ENCODE data around the gene NMNAT2.
A peak's percentile ranks its signal among the peaks of the same experiment; 100 is the strongest.

NMNAT2 gene

DNA sequence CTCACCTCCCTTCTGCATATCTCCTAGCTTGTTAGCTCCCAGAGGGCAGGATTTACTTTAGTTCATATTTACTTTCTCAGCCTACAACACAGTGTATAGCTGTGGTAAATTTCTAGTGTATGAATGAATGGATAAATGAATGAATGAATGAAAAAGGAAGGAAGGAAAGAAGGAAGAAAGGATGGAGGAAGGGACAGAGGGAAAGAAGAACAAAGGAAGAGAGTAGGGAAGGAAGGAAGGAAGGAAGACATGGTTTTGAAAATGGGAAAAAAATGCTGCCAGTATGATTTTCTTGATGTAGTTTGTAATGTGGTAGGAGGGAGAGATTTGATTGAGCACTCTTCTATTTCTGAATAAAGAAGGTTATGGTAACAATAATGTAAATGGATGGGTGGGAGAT, 185.1 kb downstream of the NMNAT2 start:
- DNase-seq: no peak

DNA sequence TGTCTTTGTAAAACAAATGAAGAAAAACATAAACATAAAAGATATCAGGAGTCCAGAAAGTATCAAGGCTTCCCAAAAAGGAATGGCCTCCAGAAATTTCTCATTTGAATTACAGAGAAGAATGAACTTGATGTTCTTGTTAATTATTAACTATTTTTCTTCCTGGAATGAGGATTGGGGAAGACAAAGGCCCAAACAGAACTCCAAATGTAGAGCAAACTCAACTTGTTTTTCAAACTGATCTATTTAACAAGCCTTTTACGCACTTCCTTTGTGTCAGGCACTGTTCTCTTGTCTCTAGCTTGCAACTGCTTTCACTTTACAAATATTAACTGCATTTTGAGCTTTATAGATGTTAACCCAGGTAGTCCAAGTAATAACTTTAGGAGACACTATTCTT, 186.6 kb downstream of the NMNAT2 start:
- DNase-seq: no peak

DNA sequence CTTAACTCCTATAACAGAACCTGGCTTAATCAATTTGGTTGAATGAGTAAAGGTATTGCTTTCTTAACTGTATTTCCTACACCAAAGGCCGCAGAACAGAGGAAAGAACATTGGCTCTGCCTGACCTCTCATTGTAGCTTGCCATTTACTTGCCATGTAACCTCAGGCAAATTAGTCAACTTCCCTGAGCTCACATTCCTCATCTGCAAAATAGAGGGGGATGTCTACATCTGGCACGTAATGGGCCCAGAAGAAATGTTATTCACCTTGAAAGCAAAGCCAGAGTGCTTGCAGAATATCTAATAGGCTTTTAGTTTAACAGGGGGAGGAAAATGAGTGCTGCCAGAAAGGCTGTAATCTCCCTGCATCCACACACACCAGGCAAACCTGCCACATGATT, 187.8 kb downstream of the NMNAT2 start:
- DNase-seq: no peak

DNA sequence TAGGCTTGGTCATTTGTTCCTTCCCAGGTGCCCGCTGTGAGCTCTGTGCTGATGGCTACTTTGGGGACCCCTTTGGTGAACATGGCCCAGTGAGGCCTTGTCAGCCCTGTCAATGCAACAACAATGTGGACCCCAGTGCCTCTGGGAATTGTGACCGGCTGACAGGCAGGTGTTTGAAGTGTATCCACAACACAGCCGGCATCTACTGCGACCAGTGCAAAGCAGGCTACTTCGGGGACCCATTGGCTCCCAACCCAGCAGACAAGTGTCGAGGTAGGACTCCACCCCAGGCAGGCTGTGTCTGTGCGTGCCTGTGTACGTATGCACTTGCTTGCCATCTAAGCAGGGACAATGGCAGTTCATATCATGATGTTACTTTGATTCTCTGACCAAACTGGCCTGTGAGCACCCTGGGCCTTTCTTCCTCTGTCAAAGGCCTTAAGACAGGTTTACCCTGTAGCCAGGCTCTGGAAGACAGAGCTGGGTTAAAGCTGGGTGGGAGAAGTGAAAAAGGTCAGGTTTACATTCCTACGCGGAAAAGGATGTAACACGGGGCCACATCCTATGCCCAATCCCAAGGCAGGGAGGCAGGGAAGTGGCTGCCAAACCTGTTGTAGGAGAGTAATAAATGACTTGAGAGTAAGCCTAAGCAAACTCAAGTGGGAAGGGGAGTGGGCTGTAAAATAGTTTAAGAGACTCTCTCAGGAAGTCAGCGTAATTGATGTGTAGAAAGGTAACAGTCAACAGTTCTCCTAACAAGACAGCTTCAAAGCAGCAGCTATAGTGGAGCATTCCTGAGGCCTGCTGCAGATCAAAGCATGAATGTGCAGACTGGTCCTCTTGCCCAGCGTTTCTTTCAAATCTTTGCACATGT, 189.6 kb downstream of the NMNAT2 start:
- no peak for DNase-seq

DNA sequence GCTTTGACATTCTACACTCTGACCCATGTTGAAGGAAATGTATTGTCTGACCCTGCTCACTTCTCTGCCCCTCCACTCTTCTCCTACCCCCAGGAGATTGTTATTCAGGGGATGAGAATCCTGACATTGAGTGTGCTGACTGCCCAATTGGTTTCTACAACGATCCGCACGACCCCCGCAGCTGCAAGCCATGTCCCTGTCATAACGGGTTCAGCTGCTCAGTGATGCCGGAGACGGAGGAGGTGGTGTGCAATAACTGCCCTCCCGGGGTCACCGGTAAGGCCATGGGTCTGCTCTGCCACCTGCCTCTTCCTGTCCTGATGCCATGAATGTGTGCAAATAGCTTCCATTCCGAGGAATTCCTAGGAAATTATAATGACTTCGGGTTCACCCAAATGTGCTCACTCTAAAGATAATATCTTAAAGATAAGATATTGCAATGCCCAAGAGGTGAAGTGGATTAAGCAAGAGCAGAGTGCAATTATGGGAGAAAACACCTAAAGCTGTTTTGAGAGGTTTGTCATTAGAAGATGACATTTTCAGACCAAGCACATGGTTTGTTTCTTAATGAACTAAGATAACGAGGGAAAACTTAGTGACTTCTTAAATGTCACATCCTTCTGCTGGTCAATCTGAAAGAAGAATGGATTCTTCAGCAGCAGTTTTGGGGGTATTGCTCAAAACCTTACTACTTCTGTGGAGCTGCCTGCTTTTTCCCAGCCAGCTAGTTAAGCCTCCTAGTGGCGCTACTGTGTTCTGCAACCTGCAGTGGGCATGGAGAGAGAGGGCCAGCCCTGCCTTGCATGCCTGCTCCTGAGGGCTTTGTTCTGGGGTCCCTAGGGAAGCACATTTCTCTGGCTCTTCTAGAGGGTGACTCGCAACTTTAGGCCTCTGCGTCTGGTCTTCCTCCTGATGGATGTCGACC, 190.5 kb downstream of the NMNAT2 start:
- DNase-seq: peak; percentile 8

DNA sequence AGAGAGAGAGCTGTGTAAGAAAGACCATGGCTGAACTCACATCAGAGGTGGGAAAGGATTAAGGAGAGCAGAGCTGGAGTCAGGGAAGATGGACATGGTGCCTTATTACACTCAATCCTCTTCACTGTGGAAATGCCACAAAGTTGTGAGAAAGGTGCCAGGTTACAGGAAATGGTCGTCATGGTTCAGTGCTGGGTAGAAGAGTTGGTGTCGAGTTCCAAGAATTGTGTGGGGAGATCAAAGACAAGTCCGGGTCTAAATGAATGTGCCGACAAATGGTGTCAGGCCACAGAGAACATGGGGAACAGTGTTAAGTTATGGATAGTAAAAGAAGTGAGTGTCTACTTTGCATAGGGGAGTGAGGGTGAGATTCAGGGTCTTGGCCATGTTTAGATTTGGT, 191.2 kb downstream of the NMNAT2 start:
- DNase-seq: no peak

DNA sequence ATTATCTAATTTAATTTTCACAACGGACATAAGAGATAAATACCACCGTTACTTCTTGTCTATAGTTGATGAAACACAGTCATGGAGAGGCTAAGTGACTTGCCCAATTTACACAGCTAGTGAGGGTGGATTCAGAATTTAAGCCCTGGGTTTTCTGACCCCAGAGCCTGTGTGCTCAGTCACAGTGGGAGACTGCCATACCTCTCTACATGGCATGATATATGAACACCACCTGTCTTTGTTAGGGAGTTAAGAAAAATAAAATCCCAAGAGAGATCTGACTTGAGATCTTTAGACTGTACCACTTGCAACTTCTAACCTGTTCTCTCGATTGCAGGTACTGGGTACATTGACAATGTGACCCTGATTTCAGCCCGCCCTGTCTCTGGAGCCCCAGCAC, 191.8 kb downstream of the NMNAT2 start:
- no peak for DNase-seq

DNA sequence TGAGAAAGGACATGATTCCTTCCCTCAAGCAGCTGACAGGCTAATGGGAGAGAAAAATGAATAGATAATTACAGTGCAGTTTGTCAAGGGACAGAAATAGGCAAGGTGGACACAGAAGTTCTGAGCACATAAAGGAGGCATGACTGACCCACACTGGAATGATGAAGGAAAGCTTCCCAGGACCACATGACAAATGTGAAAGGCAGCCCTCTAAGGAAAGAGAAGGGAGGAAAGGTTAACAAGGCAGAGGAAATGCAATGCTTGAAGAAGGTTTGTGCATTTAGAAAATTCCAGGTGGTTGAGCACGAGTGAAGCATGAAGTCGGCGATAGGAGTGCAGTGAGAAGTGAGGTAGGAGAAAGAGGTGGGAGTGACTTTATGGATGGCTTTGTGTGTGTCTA, 194.7 kb downstream of the NMNAT2 start:
- no peak for DNase-seq

DNA sequence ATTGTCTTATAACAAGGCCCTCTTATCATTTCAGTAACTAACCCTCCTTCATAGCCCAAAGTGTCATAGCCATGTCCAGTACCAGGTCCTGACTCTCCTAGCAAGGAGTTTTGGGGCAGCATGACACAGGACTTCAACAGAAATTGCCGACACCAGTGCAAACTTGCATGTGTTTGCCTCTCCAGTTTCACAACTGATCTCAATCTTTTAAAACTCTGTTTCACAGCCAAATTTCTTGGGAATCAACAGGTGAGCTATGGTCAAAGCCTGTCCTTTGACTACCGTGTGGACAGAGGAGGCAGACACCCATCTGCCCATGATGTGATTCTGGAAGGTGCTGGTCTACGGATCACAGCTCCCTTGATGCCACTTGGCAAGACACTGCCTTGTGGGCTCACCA, 195.3 kb downstream of the NMNAT2 start:
- no peak for DNase-seq

DNA sequence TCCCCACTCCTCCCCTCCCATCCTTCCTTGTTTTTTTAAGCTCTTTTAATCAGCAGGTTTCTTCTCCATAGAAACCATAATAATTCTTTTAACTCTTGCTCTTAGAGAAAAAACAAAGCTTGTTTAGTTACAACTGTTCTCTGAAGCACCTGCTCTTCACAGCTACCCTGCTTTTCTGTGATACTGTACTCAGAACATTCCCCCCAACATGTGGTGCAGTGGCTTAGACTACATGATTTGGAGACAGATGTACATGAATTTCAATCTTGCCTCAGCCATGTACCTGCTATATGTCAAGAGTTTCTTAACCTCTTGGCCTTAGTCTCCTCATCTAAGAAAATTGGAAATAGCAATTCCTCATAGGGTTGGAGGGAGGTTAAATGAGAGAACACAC, 198.6 kb downstream of the NMNAT2 start:
- DNase-seq: no peak

DNA sequence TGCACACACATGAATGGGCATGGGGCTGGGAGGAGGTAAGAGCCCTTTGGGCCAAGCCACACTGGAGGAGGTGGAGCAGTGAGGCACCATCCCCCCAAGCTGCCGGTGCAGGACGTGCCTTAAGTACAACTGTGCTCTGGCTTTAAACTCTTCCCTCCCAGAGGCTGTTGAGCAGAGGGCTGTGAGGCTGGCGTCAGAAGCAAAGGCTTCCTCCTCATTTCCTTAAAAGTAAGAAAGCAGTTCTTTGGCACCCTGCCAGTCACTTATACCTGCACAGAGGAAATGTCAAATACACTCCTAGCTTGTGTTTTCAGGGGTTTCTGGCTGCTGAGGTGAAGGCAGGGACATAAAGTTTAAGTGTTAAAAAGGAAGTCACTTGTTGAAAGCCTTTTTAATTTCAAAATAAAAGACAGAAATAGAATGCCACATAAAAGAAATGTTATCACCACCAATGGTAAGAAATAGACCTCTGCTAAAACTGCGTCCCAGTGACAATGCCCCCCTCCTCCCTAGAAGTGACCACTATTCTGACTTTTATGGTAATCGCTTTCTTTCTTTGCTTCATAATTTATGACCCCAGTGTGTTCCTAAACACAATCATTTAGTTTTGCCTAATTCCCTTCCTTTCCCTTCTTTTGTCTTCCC, 199.1 kb downstream of the NMNAT2 start:
- peak; percentile 83 for DNase-seq

DNA sequence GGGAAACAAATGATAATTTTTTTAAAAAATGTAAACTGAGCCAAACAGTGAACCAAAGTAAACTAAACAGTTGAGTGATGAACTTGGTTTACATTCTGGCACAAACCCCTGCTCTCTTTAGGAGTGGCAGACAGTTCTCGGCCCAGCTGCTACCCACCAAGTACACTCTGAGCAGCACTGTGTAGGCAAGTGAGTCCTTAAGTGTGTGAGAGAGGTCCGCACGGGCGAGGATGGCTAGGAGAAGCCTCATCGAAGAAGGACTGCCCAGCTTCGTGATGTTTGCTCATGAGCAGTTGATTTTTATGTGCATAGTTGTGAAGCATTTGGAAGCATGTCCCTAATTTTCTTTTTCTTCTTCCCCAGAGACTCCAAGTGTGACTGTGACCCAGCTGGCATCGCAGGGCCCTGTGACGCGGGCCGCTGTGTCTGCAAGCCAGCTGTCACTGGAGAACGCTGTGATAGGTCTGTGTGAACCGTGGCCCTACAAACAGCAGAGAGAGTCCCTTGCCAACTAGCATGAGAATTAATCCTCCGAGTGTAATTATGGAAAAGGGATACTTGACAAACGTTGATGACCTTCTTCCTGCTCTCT, 200.1 kb downstream of the NMNAT2 start:
- DNase-seq: peak; percentile 48

DNA sequence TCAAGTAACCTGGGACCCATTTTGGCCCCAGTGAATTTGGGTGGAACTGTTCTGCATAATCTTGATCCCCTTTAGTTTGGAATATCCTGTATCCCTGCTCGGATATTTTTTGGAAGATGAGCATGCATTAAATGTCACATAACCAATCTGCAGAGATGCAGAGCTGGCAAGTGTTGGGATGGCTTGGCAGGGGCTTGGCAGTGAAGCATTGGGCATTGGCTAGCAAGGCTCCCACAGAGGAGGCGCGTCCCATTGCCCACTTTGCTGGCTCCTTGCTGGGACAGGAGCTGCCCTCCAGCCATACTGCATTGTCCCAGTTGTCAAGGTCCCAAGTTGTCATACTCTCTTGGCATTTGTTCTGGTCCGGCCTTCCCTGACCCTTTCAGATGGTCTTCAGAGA, 202.2 kb downstream of the NMNAT2 start:
- no peak for DNase-seq

DNA sequence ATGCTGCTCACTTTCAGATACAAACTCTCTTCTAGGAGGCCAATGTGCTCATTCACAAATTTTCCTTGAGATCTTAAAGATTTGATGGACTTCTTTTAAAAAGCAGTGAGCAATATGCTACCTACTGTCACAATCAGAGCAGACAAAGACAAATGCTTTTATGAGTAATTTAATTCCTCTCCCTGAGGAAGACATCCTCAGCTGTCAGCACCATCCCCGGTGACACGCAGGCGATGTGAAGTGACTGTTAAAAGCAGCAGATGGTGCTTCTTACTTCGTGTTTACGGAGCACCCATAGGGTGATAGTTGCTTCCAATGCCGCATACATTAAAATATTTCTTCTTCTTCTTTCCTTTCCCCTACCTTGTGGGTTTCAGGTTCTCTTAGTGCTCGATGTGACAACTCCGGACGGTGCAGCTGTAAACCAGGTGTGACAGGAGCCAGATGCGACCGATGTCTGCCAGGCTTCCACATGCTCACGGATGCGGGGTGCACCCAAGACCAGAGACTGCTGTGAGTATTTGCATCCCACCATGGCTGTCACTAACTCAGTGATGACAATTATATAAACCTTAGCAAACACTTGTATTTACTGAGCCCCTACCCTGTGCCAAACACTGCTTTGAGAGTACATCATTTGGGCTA, 203.0 kb downstream of the NMNAT2 start:
- DNase-seq: no peak

DNA sequence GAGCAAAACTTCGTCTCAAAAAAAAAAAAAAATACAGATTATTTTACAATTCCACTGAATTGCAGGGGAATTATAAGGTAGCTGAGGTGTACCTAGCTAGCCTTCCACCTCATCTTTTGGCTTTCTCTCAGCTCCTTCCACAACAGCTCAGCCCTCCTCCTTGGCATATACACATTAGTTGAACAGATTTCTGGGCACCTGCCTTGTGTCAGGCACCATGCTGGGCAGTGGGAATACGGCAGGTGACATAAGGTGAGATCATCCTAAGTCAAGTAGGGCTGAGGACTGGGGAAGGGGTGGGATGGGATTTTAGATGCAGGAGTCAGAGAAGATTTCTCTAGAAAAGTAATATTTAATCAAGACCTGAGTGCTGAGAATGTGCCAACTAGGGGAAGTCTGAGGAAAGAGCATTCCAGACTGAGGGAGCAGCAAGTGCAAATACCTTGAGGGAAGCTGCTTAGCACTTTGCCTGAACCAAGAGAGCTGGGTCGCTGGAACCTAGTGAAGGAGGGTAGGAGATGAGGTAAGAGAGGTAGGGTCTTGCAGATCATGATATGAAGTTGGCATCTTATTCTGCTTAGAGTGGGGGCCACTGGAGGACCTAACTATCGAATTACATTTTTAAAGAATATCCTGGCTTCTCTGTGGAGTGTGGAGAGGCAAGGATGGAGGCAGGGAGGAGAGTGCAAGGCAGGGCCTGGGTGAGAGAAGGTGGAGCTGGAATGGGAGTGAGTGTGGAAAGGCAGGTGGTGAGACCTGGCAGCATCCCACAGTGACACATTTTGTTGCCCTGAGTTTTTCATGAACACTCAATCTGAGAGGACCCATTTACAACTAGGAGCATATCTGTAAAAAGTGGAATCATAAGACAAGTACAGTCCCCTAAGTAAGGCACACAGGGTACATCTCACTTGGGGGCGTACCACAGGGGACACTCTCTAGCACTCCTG, 203.9 kb downstream of the NMNAT2 start:
- no peak for DNase-seq

DNA sequence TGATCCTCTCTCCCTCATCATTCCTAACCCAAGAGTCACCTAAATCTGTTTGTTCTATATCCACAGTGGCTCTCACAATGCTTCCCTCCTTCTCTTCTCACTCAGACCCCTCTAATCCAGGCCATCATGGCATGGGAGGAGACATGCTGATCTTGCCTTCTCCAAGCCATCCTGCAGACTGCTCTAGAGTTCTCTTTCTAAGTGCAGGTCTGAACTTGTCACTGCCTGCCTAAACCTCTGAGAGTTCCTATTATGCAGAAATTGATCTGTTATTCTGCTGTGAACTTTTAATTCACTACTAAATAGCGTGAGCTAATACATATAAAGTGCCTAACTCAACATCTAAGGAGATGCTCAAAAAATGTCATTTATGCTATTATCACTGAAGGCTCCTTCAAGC, 205.3 kb downstream of the NMNAT2 start:
- DNase-seq: no peak

DNA sequence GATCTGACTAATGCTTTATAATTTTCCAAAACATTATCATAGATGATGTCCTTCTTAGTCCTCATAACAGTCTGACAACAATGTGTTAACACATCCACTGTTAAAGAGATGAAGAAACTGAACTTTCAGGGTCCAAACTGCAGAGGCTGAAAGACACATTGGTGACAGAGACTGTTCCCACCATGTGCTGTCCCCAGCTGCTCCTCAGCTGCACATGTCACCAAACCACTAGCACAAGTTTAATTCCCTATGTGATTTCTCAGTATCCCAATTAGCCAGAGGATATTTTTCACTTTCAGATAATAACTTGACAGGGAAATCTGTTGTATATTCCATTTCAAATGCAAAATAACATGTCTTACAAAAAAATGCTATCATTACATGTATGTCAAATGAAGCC, 207.5 kb downstream of the NMNAT2 start:
- no peak for DNase-seq

DNA sequence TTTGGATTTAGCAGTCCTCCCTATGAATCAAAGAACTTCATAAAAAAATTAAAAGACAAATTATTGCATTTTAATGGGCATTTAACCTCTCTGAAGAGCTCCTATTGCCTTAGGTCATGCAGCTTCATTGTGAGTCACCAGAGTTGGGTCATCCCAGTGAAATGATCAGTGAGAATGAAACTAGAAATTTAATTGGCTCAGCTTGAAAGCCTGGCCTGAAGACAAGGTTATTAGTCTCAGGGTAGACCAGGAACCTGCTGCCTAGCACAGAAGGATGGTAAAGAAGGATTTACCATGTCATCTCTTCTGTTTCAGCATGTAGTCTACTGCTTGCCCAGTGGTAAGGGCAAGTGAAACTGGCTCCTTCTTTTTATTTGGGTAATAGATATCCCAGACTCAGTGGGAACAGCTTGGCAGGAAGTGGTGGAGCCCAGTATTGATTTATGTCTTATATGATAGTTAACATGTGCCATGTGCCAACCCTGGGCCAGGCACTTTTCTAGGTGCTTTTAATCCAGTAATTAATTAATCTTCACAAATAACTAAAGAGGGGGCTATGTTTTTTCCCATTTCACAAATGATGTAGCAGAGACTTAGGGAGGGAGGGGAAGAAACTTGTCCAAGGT, 208.5 kb downstream of the NMNAT2 start:
- DNase-seq: no peak

DNA sequence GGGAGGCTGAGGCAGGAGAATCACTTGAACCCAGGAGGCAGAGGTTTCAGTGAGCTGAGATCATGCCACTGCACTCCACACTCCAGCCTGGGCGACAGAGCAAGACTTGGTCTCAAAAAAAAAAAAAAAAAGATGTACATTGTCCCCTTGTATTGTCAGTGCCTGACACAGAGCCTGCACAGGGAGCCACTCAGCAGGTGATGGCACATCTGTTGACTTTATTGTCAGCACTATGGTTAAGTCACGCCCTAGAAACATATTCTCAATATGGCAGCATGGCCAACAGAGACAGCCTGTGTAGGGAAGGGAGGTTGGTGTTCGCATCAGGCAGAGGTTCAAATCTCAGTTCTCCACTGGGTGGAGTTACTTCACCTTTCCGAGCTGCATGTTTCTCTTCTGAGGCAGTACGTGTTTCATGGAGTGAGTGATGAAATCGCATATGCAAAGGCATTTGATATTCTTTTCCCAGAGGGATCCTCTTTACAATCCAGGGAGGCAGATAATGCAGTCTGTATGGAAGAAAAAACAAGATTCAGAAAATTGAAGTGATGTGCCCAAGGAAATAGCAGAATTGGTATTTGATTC, 211.6 kb downstream of the NMNAT2 start:
- DNase-seq: no peak

DNA sequence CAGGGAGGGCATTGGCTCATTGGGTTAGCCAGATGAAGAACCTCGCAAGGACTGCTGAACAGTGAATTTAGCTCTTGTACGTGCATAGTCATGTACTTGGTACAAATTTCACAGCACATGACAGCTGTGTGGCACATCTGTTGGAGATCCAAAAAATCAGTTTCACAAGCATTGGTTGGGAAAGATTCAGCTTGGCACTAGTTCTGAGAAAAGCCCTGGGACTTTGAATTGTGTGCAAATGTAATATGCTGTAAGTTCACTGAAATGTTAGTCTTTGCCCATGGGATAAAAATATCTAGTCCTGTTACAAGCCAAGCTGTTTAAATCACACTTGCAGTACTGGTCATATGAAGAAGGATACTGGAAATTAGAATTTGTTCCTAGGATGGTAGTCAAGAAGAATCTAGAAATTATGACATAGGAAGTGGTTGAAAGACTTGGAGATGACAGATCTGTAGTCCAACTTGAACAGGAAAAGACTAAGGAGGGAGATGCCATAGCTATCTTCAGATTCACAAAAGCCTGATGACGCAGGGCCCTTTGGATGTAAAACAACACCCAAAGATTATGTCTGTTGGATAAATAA, 212.9 kb downstream of the NMNAT2 start:
- DNase-seq: no peak
